ENCODE measurements around the gene SHISA8.

The SHISA8 gene

DNA sequence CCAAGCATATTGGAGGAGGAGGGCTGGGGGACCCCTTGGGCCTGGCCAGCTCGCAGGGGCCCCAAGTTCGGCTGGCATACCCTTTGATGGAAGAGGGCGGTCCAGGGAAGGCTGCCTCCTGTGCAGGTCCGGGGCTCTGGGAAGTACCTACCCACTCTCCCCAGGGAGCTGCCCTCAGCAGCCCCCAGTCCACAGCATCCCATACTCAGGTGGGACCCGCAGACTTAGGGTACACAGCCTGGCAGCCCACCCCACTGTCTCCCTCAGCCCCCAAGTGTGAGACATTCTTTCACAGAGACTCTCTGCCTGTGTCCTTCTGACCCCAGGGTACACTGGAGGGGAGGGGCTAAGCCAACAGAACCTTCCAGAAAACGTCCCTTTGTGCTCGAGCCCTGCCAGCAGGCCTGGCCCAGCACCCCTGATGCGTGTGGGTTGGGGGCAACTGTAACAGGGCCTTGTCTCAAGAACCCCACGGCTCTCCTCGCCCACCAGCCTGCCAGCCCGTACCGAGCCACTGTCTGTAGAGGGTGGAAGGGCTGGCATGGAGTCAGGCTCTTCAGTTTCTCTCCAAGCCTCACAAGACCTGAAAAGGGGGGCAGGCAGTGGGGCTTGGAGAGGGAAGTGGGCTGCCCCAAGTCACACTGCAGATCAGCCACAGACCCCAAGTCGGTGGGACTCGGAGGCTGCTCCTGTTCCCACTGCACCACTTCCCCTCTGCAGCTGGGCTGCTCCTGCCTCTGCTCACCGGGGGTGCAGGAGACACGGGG lies 18.7 kb upstream of the SHISA8 start:
- DNase-seq (ENCODE audit: low read depth): no peak

DNA sequence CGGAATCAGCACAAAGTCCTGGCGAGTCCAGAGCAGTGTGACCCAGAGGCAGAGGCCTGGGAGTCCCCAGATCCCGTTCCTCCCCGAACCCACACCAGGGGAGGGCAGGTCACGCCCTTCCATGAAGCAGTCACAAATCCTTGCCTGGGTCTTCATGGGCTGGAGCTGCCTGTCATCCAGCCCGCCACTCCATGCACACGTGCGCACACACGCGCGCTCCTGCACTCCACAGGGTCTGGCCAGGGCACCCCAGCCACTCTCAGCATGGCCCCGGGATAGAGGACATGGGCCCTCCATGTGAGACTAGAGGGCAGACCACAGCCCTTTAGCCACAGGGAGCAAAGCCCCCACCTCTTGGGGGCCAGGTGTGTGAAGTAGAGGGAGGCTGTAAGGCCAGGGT lies 17.5 kb upstream of the SHISA8 start:
- DNase-seq (ENCODE audit: low read depth): no peak

DNA sequence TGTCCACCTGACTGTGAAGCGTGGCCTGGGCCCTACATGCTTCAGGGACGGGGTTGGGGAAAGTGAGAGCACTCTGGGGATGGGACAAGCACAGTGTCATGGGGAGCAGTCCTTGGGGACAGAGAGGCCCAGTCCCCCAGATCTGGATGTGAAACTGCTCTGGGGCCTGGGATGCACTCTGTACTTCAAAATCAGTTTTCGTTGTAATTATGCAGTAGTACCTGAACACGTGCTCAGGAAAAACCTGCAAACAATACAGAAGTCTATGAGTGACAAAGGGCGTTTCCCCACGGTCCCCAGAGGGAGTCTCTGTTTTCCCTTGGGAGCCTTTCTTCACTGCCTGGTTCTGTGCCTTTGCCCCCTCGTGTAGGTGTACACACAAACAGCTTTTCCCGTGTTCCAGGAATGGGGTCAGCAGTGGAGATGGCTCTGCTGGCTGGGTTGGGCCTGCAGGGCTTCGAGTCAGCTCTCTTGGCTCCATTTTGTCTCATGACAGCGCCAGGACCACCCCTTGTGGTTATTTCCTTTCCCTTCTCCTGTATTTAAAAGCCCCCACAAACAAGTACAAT lies 16.9 kb upstream of the SHISA8 start:
- DNase-seq (ENCODE audit: low read depth): no peak

DNA sequence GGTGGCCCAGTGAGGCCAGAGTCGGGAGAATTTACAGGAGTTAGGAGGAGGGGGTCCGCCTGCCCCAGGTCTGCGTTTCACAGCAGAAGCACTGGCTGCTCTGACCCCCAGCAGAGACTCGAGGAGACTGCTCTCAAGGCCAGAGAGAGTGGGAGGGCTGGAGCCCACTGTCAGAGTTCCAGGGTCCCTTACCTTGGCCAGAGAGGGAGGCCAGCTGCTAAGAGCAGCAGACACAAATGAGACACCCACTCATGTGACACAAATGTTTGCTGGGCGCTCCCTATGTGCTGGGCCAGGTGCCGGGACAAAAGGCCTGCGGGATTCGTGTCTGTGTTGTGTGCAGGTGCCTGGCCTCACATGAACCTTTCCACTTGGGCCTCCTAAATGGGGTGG lies 14.5 kb upstream of the SHISA8 start:
- DNase-seq (ENCODE audit: low read depth): no peak

DNA sequence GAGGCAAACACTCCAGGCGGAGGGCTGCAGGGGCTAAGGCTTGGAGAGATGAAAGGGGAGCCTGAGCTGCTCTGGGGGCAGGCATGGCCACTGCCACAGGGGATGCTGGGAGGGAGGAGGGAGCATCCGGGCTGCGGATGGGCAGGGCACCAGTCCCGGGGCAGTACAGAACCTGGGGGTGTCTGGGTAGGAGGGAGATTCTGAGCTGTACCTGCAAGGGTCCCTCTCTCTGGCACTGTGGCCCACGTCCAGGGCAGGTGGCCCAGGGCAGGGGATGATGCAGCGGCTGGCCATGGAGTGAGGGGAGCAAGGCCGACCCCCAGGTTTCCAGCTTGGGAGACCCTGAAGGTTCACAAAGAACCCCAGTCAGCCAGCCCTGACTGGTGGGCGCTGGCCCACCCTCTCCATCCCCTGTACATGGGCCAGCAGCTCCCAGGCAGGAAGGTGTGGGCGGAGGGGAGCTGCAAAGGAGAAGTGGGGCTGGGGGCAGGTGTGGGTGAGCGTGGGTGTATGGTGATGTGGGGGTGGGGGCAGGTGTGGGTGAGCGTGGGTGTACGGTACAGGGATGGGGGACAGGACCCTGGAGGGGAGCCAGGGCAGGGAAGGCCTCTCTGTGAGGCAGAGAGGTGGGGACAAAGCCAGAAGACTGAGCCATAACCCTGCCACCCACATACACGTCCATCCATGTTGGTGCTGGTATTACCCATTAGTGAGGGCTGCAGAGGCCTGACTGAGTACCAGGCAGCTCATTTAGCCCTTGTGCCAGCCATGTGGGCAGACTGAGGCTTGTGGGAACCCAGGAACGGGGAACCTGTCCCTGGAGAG lies 13.9 kb upstream of the SHISA8 start:
- DNase-seq (ENCODE audit: low read depth): no peak

DNA sequence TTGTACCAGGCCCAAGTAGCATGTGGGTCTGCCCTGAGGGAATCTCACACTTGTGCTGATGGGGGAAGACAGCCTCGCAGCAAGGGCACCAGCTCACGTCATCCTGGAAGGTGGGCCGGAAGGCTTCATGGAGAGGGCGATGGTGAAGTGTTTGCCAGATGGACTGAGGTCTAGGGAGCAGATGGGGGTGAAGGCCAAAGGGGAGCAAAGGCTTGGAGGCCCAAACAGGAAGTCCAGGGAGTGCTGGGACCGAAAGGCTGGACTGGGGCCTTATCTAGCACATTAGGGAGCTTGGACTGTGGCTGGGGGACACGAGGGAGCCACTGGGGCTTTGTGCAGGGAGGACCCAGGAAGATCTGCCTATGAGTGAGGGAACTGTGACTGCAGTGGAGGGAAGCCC lies 12.9 kb upstream of the SHISA8 start:
- DNase-seq (ENCODE audit: low read depth): no peak

DNA sequence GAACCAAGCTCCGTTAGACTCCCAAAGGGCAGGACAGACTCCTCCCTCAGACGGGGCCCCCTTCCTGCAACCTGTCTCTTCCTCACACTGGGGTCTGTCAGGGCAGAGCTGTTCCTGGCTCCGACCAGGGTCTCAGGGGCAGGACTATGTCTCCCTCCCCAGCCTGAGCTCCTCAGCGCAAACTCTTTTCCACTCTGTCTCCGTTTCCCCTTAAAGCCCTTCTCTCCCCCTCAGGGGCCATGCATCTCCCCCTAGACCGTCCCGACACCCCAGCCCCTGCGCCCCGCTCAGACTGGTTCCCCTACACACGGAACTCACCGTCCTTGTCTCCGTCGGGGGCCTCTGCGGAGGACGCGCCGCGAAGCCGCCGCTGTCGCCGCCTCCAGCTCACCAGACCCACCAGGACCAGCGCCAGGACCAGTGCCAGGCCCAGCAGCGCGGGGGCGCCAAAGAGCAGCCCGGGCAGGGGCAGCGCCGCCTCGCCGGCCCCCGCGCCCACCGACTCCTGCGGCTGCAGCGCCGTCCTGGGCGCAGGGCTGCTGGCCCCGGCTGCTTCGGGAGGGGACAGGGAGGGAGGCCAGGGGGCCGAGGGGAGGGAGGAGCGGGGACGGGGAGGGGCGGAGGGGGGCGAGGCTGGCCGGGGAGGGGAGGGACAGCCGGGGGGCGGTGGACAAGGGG lies 11.0 kb upstream of the SHISA8 start:
- DNase-seq (ENCODE audit: low read depth): no peak

DNA sequence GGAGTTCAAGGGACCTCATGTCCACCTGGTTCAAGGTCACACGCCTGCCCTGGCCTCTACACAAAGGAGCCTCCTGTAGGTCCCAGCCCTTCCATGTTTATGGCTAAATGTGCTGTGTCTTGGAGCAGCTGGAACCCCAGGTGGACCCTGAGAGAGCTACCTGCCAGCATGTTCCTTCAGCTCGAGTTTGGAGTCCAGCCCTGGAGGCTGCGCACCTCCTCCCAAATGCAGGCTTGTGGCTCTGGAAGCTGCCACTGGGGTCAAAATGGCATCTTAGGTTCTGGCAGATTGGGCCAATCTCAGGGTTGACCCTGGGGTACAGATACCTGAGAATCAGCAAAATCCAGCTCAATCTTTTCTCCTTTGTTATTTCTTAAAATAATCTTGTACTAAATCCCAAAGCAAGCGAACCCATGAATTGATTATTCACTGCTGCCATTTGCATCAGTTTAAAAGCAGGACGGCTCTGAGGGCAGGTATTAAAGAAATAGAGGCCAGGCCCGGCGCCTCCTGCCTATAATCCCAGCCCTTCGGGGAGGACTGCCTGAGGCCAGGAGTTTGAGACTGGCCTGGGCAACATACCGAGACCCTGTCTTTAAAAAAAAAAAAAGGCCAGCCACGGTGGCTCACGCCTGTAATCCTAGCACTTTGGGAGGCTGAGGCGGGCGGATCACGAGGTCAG lies 8.9 kb upstream of the SHISA8 start:
- no peak for DNase-seq (ENCODE audit: low read depth)

DNA sequence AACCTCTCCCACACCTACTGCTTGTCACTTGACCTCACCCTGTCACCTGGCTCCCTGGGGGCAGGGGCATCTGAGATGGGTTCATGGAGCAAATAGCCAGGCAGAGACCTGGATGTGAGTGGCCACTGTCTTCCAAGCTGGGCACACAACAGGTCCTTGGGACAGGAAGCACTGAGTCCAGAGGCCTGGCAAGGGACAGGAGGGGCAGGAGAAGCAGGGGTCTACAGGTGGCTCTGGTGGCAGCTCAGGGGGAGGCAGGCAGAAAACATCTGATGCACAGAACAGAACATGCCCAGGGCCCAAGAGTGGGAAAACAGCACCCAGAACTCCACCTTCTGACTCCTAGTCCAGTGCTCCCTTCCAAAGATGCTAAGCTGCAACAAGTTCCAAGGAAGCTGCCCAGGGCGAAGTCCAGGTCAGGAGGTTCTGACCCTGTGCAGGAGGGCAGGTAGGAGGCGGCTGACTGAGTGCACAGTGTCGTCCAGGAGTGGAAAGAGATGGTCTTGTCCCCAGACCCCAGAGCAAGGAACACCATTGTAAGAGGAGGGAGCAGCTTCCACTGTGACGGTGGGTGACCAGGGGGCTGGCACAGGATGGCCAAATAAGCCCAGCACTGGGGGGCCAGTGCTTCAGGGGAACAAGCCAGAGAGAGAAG lies 8.2 kb upstream of the SHISA8 start:
- no peak for DNase-seq (ENCODE audit: low read depth)

DNA sequence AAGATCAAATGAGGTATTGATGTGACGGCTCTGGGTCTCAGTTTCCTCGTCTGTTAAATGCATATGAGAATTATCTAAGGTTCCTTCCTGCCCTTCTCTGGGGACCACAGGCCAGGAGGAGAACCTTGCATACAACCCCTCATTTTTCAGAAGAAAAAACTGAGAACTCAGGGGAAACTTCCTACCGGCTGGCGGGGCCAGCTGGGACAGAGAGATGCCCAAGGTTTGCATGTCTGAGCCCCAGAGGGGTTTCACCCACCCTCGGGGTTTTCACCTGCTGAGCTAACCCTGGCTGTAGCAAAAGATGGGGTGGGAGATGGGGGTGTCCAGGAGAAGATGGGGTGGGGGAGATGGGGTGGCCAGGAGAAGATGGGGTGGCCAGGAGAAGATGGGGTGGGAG lies 7.5 kb upstream of the SHISA8 start:
- DNase-seq (ENCODE audit: low read depth): no peak

DNA sequence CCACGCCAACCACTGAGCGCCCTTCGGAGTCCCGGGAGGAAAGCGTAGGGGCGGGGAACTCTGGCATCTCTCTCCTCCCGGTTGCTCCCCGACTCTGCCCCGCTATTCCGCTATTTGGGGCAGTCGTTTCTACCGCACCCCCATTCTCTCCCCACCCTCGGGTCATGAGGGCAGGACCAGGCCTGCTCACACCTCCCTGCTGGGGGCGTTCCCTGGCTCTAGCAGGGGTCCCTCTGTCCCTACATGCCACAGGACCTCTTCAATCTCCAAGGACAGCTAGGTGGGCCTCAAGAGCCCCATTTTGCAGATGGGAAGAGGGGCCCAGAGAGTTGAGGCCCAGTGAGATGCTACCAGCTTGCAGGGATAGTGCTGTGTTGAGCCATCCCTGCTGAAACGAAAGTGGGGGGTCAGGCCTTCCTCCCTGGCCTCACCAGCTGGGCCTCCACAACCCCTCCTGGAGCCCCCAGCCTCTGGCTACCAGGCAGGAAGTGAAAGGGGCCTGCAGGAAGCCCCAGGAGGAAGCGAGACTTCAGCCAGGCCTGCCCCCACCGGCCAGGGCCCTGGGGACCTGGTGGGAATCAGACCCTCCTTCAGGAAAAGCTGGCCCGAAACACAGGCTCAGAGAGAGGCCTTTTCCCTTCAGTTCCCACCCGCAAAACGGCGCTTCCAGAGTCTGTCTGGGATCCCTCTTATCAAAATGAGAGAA lies 5.5 kb upstream of the SHISA8 start:
- no peak for DNase-seq (ENCODE audit: low read depth)

DNA sequence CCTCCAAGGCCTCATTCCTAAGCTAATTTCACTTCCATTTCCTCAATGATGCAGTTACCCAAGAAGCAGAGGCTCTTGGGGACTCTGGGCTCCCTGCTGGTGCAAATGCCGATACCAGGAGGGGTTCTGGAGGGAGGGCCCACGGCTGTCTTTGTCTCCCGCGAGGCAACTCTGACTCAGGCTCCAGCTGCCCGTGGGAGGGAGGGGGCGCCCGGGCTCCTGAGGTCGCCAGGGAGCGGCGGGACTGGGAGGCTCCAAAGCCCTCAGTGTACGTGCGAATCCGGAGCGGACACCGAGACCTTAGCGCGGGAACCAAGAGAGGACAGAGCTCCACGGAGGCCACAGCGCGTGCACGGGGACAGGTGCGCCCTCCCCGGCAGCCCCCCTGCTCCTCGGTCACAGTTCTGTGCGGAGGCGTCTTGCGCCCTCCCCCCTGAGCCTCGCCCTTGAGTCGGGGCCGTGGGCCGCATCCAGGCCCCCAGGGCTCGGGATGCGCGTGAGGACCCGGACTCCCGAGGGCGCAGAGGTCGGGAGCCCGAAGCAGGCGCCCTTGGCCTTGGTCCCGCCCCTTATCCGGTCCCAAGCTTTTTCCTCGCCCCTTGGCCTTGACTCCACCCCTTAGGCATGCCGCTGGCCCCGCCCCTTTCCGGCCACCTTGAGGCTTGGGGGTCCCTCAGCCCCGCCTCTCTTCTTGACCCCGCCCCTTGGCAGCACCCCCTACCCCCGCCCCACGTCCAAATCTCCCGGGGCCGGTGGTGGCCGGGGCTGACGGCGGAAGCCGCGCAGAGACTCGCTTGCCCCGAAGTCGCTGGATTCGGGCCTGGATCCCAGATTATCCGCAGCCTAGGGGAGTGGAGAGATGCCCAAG lies 4.7 kb upstream of the SHISA8 start:
- no peak for DNase-seq (ENCODE audit: low read depth)

DNA sequence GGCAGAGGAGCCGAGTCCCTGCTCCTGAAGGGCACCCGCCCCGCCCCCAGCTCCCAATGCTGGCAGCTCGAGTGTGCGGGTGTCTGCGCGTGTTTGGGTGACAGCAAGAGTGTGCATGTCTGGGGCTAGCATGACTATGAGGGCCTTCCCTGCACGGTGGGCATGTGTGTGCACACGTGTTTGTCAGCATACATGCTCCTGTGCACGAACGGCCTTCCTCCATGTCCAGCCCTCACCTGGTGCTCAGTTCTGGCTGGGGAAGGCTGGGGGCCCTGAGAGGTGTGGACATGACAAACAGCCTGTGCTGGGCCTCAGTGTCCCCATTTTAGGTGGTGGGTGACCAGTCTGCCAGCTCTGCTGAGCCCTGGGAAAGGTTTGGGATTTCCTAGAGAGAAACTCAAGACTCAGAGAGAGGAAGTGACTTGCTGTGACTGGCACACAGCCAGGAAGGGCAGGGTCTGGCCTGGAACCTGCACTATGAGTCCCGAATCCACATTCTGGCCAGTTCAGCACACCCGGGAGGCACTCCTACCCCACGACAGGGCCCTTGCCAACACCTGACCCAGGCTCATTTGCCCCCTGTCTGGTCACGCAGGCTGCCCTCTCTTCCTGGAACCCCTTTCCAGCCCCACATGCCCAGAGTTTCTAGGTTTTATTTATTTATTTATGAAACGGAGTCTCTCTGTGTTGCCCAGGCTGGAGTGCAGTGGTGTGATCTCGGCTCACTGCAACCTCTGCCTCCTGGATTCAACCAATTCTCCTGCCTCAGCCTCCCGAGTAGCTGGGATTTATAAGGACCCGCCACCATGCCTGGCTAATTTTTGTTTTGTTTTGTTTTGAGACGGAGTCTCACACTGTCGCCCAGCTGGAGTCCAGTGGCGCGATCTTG lies 3.3 kb upstream of the SHISA8 start:
- DNase-seq (ENCODE audit: low read depth): peak; percentile 11

DNA sequence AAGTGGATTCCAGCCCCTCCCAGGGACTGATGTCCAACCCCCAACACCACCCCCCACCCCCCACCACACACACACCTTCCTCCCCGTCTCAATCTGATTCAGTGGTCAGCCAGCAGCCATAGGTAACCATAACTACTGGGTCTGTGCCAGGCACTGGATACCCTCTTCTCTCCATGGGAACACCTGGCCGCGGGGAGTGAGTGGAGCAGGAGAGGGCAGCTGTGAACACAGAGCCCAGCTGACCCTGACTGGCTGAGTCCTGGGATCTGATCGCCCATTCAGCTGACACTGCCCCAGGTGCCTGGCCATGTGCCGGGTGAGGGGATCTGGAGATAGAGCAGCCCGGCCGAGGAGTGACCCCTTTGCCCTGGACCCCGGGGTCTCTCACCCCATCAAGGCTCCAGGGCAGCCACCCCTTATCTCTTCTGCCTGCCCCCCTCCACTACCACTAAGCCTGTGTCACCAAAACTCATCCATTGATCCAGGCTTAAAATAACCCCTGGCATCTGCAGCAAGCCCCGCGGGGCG lies 2.6 kb upstream of the SHISA8 start:
- DNase-seq (ENCODE audit: low read depth): no peak

DNA sequence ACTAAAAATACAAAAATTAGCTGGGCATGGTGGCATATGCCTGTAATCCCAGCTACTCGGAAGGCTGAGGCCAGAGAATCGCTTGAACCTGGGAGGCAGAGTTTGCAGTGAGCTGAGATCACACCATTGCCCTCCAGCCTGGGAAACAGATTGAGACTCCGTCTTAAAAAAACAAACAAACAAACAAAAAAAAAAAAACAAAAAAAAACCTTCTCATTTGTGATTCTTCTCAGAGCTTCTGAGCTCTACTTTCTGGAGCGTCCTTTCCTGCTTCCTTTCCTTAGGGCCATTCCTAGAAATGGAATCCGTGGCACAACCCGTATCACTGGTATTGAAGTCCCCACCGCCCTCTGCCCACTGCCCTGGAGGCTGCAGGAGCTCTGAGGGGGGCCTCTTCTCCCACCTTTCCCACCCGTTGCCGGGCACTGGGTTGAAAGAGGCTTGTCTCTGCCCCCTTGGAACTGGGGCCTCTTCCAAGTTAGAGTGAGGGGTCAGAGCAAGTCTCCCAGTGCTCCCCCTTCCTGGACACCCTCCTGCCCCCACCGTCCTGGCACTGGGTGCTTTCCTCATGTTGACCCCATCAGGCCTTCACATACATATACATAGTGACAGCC lies 2.0 kb upstream of the SHISA8 start:
- no peak for DNase-seq (ENCODE audit: low read depth)

DNA sequence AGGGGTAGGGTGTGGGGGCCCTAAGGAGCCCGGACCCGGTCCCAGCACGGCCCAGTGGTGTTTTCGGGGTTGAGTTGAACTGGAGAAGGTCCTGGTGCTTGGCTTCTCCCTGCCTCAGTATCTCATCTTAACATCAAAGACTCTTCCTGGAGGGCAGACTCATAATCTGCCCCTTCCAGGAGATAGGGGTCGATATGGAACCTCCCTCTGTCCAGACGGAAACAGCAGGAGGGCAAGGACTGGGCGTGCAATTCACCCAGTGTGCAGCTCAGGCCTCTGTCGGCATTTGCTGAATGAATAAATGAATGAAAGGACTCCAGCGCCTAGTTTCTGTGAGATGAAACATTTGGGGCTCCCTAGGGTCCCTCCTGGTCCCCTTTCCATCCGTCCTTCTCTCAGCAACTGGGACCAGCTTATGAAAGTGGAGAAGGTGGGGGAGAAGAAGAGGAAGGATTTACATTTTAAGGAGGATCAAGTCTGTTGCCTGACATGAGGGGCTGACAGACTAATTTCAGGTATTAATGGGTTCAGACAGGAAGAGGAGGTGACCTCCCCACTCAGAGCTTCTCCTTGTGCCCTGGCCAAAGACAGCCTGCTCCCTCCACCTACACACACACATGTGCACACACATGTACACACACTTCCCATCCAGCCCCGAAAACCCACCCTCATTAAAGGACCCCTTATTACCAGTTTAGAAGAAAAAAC lies 1.1 kb upstream of the SHISA8 start:
- DNase-seq (ENCODE audit: low read depth): no peak

DNA sequence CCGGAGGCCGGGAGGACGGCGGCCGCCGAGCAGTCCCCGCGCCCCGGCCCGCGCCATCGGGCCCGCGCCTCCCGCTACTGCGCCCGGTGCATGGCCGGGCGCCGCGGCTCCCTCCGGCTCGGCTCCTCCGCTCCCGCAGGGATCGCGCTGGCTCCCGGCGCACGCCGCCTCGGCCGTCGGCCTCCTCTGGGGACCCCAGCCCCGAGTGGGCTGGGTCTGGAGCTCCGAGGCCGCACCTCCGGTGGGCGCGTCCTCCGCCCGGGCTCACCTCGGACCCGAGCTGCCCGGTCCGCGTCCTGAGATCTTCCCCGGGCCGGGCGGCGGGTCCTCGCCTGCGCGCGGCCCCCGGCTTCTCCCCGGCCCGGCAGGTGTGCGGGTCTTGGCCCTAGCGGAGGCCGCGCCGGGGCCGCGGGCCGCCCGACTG lies 251 bp downstream of the SHISA8 start:
- no peak for DNase-seq (ENCODE audit: low read depth)

Measured in non-pigmented ciliary epithelial cell (primary cell).